K562 (cell line): ENCODE results near the gene IRGQ.

Experiments used
- CEBPZ ChIP-seq: fragments of 150-350 bp; IDR thresholded peaks from 2 replicates; pipeline ENCODE4 v1.6.1; 2014; ENCODE audit warnings: low read depth, mild to moderate bottlenecking, low read length, borderline replicate concordance
- CTCF ChIP-seq, 3 experiments: IDR thresholded peaks in 2 of 3; conservative IDR thresholded peaks in 1 of 3; 2 replicates each; pipeline ENCODE4 v1.5.1; 2011 to 2012; ENCODE audit warnings: low read length in 3 of 3, mild to moderate bottlenecking in 3 of 3, control low read depth in 2 of 3, improper control_type of control experiment in 1 of 3, inconsistent platforms in 1 of 3, low read depth in 1 of 3, mixed read lengths in 1 of 3, moderate library complexity in 1 of 3; ENCODE audit not compliant: insufficient read depth in 2 of 3
- E4F1 ChIP-seq: fragments of 250-450 bp; sonication (Bioruptor Pico); IDR thresholded peaks from 2 replicates; pipeline ENCODE4 v1.5.0; 2021; ENCODE audit warnings: mild to moderate bottlenecking, borderline replicate concordance
- PHB ChIP-seq: fragments of 250-450 bp; sonication (Bioruptor Pico); IDR thresholded peaks from 2 replicates; pipeline ENCODE4 v1.5.0; 2021
- USF2 ChIP-seq: sonication (generic); formaldehyde crosslinking; IDR thresholded peaks from 2 replicates; pipeline ENCODE4 v1.5.0; 2020; ENCODE audit warnings: missing genetic modification reagents
- ZNF592 ChIP-seq: fragments of 450-650 bp; IDR thresholded peaks from 2 replicates; pipeline ENCODE4 v1.6.1; 2017; ENCODE audit warnings: antibody characterized with exemption, mild to moderate bottlenecking

- TF ChIP-seq ZNF592, result no peak
- TF ChIP-seq PHB (CRISPR knock-in tag), result no peak
- TF ChIP-seq USF2, result no peak
- no peak for TF ChIP-seq CEBPZ
- TF ChIP-seq CTCF (IDR thresholded peaks at IDR 0.05 in 2 of 3, conservative IDR thresholded peaks at IDR 0.05 in 1 of 3; ENCODE audit: insufficient read depth in 2 of 3, low read depth in 1 of 3, low read length in 3 of 3), result no peak
- no peak for TF ChIP-seq E4F1
These were observed 23.8 kb downstream of the IRGQ start for GRCh38 chr19:43572171-43572588.
